Measurements from ENCODE around the gene TUBA4B.

TUBA4B gene

DNA sequence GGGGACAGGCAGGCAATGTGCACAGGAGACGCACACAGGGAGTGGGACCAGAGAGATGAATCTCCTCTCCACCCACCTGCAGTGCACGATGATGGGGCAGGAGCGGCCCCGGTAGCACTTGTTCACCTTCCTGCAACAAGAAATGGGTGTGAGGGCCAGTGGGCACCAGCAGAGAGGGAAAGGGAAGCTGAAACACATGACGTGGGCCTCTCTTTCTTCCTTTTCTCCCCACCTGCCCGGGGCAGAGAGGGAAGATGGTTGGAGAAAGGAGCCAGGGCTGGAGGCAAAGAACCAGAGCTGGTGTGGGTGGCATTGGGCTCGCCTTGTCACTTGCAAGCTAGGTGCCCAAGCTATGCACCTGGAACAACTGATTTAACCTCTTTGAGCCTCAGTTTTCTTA lies 38.4 kb downstream of the TUBA4B start:
- no peak for ATAC-seq
- TF ChIP-seq ZNF70 (CRISPR knock-in tag; IDR thresholded peaks at IDR 0.05) (no peak), GLIS3 (CRISPR knock-in tag; IDR thresholded peaks at IDR 0.05) (no peak), PPARA (CRISPR knock-in tag; IDR thresholded peaks at IDR 0.05; ENCODE audit: borderline replicate concordance) (no peak), CSDC2 (CRISPR knock-in tag; IDR thresholded peaks at IDR 0.05) (no peak), TCF4 (CRISPR knock-in tag; IDR thresholded peaks at IDR 0.05; ENCODE audit: borderline replicate concordance) (no peak), ZFP3 (CRISPR knock-in tag; IDR thresholded peaks at IDR 0.05) (no peak)
- TF ChIP-seq, protein P1, sequence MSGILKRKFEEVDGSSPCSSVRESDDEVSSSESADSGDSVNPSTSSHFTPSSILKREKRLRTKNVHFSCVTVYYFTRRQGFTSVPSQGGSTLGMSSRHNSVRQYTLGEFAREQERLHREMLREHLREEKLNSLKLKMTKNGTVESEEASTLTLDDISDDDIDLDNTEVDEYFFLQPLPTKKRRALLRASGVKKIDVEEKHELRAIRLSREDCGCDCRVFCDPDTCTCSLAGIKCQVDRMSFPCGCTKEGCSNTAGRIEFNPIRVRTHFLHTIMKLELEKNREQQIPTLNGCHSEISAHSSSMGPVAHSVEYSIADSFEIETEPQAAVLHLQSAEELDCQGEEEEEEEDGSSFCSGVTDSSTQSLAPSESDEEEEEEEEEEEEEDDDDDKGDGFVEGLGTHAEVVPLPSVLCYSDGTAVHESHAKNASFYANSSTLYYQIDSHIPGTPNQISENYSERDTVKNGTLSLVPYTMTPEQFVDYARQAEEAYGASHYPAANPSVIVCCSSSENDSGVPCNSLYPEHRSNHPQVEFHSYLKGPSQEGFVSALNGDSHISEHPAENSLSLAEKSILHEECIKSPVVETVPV (CRISPR knock-in tag; IDR thresholded peaks at IDR 0.05): no peak
- TF ChIP-seq, protein P2, sequence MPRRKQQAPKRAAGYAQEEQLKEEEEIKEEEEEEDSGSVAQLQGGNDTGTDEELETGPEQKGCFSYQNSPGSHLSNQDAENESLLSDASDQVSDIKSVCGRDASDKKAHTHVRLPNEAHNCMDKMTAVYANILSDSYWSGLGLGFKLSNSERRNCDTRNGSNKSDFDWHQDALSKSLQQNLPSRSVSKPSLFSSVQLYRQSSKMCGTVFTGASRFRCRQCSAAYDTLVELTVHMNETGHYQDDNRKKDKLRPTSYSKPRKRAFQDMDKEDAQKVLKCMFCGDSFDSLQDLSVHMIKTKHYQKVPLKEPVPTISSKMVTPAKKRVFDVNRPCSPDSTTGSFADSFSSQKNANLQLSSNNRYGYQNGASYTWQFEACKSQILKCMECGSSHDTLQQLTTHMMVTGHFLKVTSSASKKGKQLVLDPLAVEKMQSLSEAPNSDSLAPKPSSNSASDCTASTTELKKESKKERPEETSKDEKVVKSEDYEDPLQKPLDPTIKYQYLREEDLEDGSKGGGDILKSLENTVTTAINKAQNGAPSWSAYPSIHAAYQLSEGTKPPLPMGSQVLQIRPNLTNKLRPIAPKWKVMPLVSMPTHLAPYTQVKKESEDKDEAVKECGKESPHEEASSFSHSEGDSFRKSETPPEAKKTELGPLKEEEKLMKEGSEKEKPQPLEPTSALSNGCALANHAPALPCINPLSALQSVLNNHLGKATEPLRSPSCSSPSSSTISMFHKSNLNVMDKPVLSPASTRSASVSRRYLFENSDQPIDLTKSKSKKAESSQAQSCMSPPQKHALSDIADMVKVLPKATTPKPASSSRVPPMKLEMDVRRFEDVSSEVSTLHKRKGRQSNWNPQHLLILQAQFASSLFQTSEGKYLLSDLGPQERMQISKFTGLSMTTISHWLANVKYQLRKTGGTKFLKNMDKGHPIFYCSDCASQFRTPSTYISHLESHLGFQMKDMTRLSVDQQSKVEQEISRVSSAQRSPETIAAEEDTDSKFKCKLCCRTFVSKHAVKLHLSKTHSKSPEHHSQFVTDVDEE (CRISPR knock-in tag; IDR thresholded peaks at IDR 0.05): no peak
- TF ChIP-seq, protein P3, sequence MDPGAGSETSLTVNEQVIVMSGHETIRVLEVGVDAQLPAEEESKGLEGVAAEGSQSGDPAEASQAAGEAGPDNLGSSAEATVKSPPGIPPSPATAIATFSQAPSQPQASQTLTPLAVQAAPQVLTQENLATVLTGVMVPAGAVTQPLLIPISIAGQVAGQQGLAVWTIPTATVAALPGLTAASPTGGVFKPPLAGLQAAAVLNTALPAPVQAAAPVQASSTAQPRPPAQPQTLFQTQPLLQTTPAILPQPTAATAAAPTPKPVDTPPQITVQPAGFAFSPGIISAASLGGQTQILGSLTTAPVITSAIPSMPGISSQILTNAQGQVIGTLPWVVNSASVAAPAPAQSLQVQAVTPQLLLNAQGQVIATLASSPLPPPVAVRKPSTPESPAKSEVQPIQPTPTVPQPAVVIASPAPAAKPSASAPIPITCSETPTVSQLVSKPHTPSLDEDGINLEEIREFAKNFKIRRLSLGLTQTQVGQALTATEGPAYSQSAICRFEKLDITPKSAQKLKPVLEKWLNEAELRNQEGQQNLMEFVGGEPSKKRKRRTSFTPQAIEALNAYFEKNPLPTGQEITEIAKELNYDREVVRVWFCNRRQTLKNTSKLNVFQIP (CRISPR knock-in tag; IDR thresholded peaks at IDR 0.05; ENCODE audit: borderline replicate concordance, low read depth): no peak

DNA sequence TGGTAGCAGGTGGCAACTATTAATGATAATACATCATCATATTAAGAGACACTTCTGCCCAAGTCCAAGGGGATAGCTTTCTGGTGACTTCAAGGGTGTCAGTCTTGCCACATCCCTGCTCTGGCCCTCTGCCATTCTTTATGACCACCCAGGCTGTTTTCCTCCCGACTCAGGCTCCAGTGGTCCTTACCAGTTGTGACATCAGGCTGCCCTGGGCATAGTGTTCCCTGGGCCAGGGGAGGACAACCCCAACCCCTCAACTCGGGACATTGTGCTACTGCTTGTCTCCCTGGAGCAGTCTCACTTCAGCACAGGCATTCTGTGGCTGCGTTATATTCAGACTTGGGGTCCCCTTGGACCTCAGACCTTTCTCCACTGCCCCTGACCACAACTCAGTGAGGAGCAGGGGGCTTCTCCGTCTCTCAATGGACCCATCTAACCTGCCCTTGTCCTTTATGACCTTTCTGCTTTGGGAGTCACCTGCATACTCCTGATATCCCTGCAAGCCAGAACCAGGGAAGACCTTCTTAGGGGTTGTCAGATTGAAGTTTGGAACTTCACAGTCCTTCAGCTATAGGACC lies 39.0 kb downstream of the TUBA4B start:
- TF ChIP-seq RARB (CRISPR knock-in tag; IDR thresholded peaks at IDR 0.05): no peak
- no peak for TF ChIP-seq ZNF70 (CRISPR knock-in tag; IDR thresholded peaks at IDR 0.05)
- TF ChIP-seq, protein P4, sequence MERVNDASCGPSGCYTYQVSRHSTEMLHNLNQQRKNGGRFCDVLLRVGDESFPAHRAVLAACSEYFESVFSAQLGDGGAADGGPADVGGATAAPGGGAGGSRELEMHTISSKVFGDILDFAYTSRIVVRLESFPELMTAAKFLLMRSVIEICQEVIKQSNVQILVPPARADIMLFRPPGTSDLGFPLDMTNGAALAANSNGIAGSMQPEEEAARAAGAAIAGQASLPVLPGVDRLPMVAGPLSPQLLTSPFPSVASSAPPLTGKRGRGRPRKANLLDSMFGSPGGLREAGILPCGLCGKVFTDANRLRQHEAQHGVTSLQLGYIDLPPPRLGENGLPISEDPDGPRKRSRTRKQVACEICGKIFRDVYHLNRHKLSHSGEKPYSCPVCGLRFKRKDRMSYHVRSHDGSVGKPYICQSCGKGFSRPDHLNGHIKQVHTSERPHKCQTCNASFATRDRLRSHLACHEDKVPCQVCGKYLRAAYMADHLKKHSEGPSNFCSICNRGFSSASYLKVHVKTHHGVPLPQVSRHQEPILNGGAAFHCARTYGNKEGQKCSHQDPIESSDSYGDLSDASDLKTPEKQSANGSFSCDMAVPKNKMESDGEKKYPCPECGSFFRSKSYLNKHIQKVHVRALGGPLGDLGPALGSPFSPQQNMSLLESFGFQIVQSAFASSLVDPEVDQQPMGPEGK (CRISPR knock-in tag; IDR thresholded peaks at IDR 0.05; ENCODE audit: borderline replicate concordance): no peak
- no peak for TF ChIP-seq ZFP3 (CRISPR knock-in tag; IDR thresholded peaks at IDR 0.05)
- no peak for ATAC-seq

DNA sequence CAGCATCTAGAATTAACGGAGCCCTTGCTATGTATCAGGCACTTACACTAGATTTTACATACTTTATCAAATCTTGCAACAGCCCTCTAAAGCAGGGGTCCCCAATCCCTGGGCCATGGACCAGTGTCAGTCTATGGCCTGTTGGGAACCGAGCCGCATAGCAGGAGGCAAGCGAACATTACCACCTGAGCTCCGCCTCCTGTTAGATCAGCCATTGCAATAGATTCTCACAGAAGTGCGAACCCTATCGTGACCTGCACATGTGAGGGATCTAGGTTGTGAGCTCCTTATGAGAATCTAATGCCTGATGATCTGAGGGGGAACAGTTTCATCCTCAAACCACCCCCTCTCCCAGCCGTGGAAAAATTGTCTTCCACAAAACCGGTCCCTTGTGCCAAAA lies 39.6 kb downstream of the TUBA4B start:
- TF ChIP-seq ZC3H10 (CRISPR knock-in tag; IDR thresholded peaks at IDR 0.05) (no peak), BACH2 (CRISPR knock-in tag; IDR thresholded peaks at IDR 0.05; ENCODE audit: borderline replicate concordance) (no peak), RARB (CRISPR knock-in tag; IDR thresholded peaks at IDR 0.05) (no peak), ZNF8 (CRISPR knock-in tag; IDR thresholded peaks at IDR 0.05) (no peak), ARNTL (CRISPR knock-in tag; IDR thresholded peaks at IDR 0.05; ENCODE audit: borderline replicate concordance, low read depth) (no peak), ZNF70 (CRISPR knock-in tag; IDR thresholded peaks at IDR 0.05) (no peak), TCF4 (CRISPR knock-in tag; IDR thresholded peaks at IDR 0.05; ENCODE audit: borderline replicate concordance) (no peak), GLIS3 (CRISPR knock-in tag; IDR thresholded peaks at IDR 0.05) (no peak)
- TF ChIP-seq, protein P1 (CRISPR knock-in tag; IDR thresholded peaks at IDR 0.05): no peak
- TF ChIP-seq, protein P4 (CRISPR knock-in tag; IDR thresholded peaks at IDR 0.05; ENCODE audit: borderline replicate concordance): no peak
- TF ChIP-seq, protein P3 (CRISPR knock-in tag; IDR thresholded peaks at IDR 0.05; ENCODE audit: borderline replicate concordance, low read depth): no peak
- ATAC-seq: no peak
